Measurements from ENCODE around the gene DMWD. TPM values are rescaled to one million over a fixed set of nuclear protein-coding genes. Genes with fewer than 3 reads are reported as not detected.

The DMWD gene
- total RNA-seq, 2 experiments from 2014 or later, result 63.1 to 65.4 TPM

DNA sequence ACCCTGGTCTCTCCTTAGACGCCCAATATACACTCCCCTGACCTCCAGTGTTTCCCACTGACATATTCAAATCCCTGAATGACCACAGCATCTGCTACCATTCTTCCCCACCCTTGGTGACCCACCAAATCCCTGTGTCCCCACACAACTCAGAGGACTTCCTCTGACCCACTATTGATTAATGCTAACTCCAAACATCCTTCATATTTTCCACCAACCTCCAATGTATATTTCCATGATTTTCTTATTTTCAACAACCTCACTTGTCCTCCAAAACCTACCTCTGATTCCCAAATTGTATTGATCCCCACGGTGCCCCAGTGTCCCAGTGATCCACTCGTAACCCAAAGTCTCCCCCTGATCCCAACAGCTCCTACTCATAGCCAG, 526 bp upstream of the DMWD start:
- no peak for DNase-seq
- Mint-ChIP-seq H3K4me3 (peak overlapping the region; percentile 71), H3K27me3 (peaks cover 53% of the 10 kb centered on the region), H3K36me3 (ENCODE audit: low read depth) (peaks cover 37% of the 10 kb centered on the region), H3K27ac (peak overlapping the region; percentile 53), H3K4me1 (peaks cover 37% of the 10 kb centered on the region), H3K9me3 (no peaks in the 10 kb centered on the region)
- CTCF ChIA-PET, result interaction anchor here (0.7 to 3.7 kb wide), 5 partner anchors 12 to 62 kb away, joined by 3 to 36 read pairs (median 14); partner anchors contain the start of genes FBXO46 and SIX5
- POLR2A ChIA-PET, result interaction anchor here (0.9 to 3.4 kb wide), 5 partner anchors 9 to 70 kb away, joined by 3 to 32 read pairs (median 3); partner anchors contain the start of gene SIX5

DNA sequence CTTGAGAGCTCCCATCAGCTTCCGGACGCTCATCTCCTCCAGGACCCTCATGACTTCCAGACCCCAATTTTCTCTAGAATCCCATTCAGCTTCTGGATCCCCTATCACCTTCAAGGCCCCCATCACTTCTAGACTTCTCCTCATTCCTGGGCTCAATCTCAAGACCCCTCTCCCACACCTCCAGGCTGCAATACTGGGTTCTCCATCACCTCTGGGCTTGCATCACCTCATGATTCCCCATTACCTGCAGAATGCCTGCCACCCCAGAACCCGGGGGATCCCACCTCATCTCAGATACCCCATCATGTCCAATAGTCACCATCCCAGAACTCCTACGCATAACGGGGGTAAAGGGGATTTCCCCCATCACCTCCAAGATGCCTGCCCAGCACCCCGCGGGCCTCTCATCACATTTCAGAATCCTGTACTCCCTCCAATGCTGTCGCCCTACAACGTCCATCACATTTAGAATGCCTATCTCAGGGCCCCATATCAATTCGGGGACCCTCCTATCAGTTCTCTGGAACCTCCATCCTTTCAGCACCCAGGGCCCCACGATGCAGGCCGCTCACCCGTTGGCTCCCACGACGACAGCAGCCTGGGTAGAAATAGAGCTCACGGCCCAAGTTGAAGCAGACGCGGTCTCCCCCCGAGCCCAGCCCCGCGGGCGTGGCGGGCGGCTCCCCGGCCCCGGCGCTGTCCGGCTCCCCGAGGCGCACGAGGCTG, 738 bp downstream of the DMWD start:
- Mint-ChIP-seq H3K27me3 (peaks cover 50% of the 10 kb centered on the region), H3K27ac (peak overlapping the region; percentile 78), H3K9me3 (no peaks in the 10 kb centered on the region), H3K4me1 (peaks cover 37% of the 10 kb centered on the region), H3K4me3 (peak overlapping the region; percentile 96), H3K36me3 (ENCODE audit: low read depth) (peaks cover 49% of the 10 kb centered on the region)
- peak; percentile 32 for DNase-seq
- CTCF ChIA-PET, result interaction anchor here (1.8 to 3.7 kb wide), 3 partner anchors 13 to 25 kb away, joined by 14 to 36 read pairs (median 16); partner anchors contain the start of gene SIX5
- POLR2A ChIA-PET, result interaction anchor here (0.7 to 3.4 kb wide), 3 partner anchors 22 to 71 kb away, joined by 3 to 32 read pairs (median 5); partner anchors contain the start of gene SIX5

DNA sequence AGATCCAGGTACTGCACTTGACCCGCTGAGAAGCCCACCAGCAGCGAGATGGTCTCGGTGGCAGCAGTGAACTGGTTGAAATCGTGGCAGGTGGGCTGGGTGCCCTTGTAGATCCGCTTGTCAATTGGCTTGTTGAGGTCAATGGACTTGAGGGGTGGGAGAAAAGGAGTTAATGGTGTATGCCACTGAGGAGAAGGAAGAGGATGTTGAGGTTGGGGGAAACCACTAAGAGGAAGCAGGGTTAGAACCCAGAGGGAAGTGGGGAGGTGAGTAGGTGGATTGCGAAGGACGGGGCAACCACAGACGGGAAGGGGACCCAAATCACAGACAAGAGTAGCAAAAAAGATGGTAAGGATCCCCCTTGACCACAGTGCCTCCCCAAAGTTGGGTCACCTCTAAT, 1.7 kb downstream of the DMWD start:
- Mint-ChIP-seq H3K9me3 (no peaks in the 10 kb centered on the region), H3K36me3 (ENCODE audit: low read depth) (peaks cover 56% of the 10 kb centered on the region), H3K4me1 (peaks cover 37% of the 10 kb centered on the region), H3K27ac (peak overlapping the region; percentile 29), H3K4me3 (peak overlapping the region; percentile 96), H3K27me3 (peaks cover 41% of the 10 kb centered on the region)
- DNase-seq, result peak; percentile 73
- ChIA-PET CTCF (interaction anchor here (1.2 to 3.7 kb wide), 3 partner anchors 8 to 21 kb away, joined by 8 to 36 read pairs (median 16); partner anchors contain the start of gene SIX5), POLR2A (interaction anchor here (0.6 to 3.4 kb wide), 4 partner anchors 8 to 203 kb away, joined by 3 to 32 read pairs (median 4); partner anchors contain the start of gene SIX5)

DNA sequence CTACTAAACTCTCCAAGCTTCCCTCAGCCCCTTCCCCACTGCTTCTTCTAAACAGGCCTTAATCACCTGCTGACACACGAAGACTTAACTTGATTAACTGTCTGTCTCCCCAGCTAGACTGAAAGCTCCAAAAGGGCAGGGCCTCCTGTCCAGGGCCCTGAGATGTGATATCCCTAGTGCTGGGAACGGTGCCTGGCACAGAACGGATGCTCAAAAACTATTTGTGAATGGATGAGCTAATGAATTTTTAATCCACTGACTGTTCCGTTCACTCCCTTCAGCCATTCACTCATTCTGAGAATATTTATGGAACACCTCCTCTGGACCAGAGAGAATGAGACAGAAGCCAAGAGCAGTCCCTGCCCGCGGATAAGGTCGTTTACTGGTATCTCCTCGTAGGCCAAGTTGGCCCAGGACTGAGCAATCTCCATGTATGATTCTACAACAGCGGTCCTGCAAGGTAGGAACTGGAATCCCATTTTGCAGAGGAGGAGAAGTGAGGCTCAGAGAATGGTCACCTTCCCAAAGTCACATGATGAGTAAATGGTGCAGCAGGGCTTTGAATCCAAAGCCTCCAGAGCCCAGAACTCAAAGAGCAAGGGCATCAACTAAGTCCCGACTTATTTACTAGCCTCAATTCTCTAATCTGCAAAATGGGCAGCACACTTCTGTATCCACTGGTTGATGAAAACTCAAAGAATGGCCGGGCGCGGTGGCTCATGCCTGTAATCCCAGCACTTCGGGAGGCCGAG, 3.4 kb downstream of the DMWD start:
- H3K4me1 Mint-ChIP-seq, result peaks cover 35% of the 10 kb centered on the region
- H3K27me3 Mint-ChIP-seq, result peaks cover 25% of the 10 kb centered on the region
- ChIA-PET CTCF (interaction anchor here (1.6 to 2.1 kb wide), 2 partner anchors 10 to 20 kb away, joined by 4 to 11 read pairs; partner anchors contain the start of gene SIX5), POLR2A (interaction anchor here (1.0 kb wide), 1 partner anchor 16 kb away, joined by 4 read pairs; no protein-coding TSS in a partner anchor)
- no peaks in the 10 kb centered on the region for H3K9me3 Mint-ChIP-seq
- no peak overlapping the region for H3K27ac Mint-ChIP-seq
- peaks cover 60% of the 10 kb centered on the region for H3K36me3 Mint-ChIP-seq (ENCODE audit: low read depth)
- H3K4me3 Mint-ChIP-seq, result no peak overlapping the region
- no peak for DNase-seq

DNA sequence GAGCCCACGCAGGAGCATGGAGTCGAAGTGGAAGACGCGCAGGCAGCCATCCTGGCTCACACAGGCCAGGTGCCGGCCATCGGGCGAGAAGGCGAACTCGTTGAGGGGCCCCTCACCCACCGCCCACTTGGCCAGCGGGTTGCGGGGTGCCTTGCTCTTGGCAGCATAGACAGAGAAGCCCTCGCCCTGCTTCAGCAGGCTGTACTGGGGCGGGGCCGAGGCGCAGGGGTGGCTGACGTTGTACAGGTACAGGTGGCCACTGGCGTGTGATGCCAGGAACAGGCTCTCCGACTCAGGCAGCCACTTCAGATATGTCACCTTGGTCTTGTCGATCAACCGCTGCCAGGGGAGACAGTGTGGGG, 6.1 kb downstream of the DMWD start:
- peaks cover 11% of the 10 kb centered on the region for H3K27me3 Mint-ChIP-seq
- no peak for DNase-seq
- CTCF ChIA-PET, result no interaction called here
- POLR2A ChIA-PET, result interaction anchor here (1.0 kb wide), 1 partner anchor 27 kb away, joined by 3 read pairs; no protein-coding TSS in a partner anchor
- H3K27ac Mint-ChIP-seq, result no peak overlapping the region
- H3K9me3 Mint-ChIP-seq, result no peaks in the 10 kb centered on the region
- H3K4me1 Mint-ChIP-seq, result peaks cover 15% of the 10 kb centered on the region
- peaks cover 58% of the 10 kb centered on the region for H3K36me3 Mint-ChIP-seq (ENCODE audit: low read depth)
- H3K4me3 Mint-ChIP-seq, result no peak overlapping the region

DNA sequence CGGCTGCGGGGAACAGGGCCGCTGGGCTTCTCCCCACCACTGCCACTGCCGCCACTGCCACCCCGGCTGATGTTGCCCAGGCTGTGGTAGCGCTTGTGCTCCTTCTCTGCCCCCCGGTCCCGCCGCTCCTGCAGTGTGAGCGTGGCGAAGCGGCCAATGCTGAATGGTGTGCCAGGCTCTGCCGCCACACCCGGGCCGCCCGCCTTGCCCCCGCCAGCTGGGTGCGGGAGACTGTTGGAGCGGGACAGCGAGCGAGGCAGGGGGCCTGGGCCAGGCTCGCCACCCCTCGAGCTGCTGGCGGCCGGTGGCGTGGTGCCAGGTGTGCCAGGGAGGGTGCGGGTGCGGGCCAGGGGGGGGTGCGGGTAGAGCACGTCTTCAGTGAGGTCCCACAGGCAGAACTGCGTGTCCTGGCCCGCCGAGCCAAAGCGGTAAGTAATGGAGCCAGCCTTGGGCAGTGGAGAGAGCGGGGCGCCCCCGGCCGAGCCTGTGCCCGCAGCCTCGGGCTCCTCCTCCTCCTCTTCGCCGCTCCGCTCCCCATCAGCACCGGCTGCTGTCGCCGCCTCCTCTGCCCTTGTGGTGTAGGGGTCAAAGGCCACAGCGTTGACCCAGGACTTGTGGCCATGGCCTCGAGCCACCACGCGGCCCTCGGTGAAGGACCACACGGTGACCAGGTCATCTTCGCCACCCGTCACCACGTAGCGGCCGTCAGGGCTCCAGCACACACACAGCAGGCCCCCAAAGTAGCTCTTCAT, 6.7 kb downstream of the DMWD start:
- Mint-ChIP-seq H3K27ac (no peak overlapping the region), H3K4me3 (no peak overlapping the region), H3K9me3 (no peaks in the 10 kb centered on the region), H3K27me3 (peaks cover 13% of the 10 kb centered on the region), H3K4me1 (peaks cover 12% of the 10 kb centered on the region), H3K36me3 (ENCODE audit: low read depth) (peaks cover 54% of the 10 kb centered on the region)
- ChIA-PET CTCF (no interaction called here), POLR2A (interaction anchor here (1.0 kb wide), 1 partner anchor 28 kb away, joined by 3 read pairs; no protein-coding TSS in a partner anchor)
- no peak for DNase-seq

DNA sequence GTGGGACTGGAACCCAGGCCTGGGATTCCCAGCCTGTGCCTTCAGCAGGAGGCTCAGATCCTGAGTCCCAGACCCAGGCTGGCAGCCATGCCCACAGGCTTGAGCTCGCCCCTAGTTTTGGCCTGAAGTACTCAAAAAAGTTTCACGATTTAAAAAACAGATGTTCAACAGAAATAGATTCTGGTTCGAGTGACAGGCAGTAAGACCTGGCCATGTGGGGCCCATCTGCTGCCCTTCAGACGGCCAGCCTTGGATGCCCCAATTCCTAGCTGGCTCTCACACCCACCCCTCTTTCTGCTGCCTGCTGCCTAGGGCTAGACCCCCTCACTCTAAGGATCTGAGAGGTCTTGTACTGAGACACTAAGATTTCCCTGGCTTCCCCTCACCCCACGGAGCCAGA, 7.5 kb downstream of the DMWD start:
- Mint-ChIP-seq H3K4me3 (no peak overlapping the region), H3K27me3 (peaks cover 16% of the 10 kb centered on the region), H3K36me3 (ENCODE audit: low read depth) (peaks cover 47% of the 10 kb centered on the region), H3K4me1 (peaks cover 6% of the 10 kb centered on the region), H3K27ac (no peak overlapping the region), H3K9me3 (no peaks in the 10 kb centered on the region)
- no peak for DNase-seq
- POLR2A ChIA-PET, result no interaction called here
- CTCF ChIA-PET, result no interaction called here

DNA sequence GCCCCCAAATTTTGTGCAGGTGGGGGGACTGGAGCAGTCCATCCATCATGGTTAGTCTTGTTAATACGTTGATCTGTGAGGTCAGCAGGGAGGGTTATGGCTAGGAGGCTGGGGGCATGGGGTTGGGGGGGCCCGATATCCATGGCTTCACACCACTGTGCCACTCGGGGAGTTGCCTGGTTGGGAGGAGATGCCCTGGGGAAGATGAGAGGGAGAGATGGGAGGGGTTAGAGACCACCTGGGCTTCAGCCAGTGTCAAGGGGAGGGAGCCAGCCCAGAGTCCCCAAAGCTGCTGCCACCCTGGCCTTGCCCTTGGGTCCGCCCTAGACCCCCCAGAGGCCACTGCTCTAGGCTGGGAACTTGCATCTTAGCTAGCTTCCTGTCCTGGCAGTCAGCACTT, 8.5 kb downstream of the DMWD start:
- peaks cover 39% of the 10 kb centered on the region for H3K36me3 Mint-ChIP-seq (ENCODE audit: low read depth)
- peaks cover 16% of the 10 kb centered on the region for H3K27me3 Mint-ChIP-seq
- no peaks in the 10 kb centered on the region for H3K9me3 Mint-ChIP-seq
- no peak overlapping the region for H3K4me3 Mint-ChIP-seq
- peaks cover 12% of the 10 kb centered on the region for H3K4me1 Mint-ChIP-seq
- POLR2A ChIA-PET, result no interaction called here
- no peak overlapping the region for H3K27ac Mint-ChIP-seq
- no peak for DNase-seq
- CTCF ChIA-PET, result interaction anchor here (0.8 kb wide), 1 partner anchor 13 kb away, joined by 3 read pairs; no protein-coding TSS in a partner anchor

DNA sequence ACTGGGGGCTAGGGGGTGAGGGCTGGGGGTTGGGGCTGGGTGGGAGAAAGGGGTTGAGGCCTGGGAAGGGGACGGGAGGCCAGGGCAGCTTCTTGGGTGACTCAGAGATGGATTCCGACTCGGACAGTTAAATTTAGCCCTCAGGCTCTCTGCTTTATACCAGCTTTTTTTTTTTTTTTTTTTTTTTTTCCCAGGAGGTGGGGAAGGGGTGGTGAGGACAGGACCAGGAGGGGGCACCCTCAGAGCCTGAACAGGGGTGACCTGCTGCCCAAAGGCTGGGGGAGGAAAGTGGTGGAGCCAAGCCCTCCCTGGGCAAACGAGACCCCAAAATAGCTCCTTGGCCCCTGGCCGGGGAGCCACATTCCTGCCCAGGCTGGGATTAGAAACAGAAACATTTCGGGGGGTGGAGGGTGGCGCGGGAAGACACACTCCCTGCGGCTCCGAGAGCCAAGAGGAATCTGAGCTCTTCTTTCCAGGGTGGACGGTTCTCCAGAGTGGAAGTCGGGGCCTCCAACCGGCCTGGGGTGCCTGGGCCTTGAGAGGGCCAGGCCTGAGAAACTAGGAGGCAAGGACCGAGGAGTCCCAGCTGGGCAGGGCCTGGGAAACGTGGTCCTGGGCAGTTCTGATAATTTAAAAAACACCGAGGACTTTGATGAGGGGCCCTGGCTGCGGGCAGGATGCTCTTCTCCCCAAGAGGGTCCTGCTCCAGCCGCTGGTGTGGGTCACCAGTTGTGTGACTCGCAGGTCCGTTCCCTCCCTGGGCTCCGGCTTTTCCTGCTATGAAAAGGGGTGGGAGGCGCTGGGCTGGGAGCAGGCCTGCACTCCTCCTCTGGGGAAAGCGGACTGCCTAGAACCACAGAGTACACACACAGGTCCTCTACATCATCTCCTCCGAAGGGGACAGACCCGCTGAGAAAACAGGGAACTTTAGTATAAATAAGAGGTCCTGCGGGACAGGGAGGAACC, 9.5 kb downstream of the DMWD start:
- no peak for DNase-seq
- Mint-ChIP-seq H3K4me1 (peaks cover 20% of the 10 kb centered on the region), H3K9me3 (no peaks in the 10 kb centered on the region), H3K4me3 (no peak overlapping the region), H3K27me3 (peaks cover 10% of the 10 kb centered on the region), H3K36me3 (ENCODE audit: low read depth) (peaks cover 31% of the 10 kb centered on the region), H3K27ac (no peak overlapping the region)
- ChIA-PET CTCF (interaction anchor here (1.0 to 1.2 kb wide), 2 partner anchors 13 to 34 kb away, joined by 3 to 4 read pairs; no protein-coding TSS in a partner anchor), POLR2A (interaction anchor here (0.8 to 1.1 kb wide), 2 partner anchors 8 to 11 kb away, joined by 3 read pairs; no protein-coding TSS in a partner anchor)

DNA sequence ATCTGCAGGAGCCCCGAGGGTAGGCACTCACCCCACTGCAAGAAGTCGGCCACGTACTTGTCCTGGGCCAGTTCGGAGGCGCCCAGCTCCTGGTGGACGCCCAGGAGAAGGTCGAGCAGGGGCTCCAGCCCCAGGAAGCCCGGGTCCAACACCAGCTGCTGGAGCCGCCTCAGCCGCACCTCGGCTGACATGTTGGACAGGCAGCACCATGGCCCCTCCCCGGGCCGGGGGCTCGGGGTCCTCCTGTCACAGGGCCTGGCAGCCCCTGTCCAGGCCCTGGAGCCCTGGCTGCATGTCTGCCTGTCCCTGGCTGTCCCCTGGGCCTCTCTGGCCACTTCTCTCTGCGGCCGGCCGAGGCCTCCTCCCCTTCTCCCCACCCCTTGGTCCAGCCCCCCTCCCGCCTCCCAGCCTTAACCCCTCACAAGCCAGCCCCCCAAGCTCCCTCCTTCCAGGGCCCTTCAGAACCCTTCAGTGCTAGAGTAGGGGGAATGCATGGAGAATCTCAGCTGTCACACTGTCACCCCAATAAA, 10.4 kb downstream of the DMWD start, which contains the start of gene DMPK:
DMPK (minus strand) TSS at position 329 of the 530 bp plus-strand sequence; CDS start at position 191, 138 bp downstream.
- no peak for DNase-seq
- peaks cover 8% of the 10 kb centered on the region for H3K27me3 Mint-ChIP-seq
- no peak within 1 kb of the TSS for H3K4me3 Mint-ChIP-seq
- H3K4me1 Mint-ChIP-seq, result peaks cover 20% of the 10 kb centered on the region
- POLR2A ChIA-PET, result interaction anchor here (0.8 kb wide), 1 partner anchor 8 kb away, joined by 3 read pairs; no protein-coding TSS in a partner anchor
- H3K36me3 Mint-ChIP-seq (ENCODE audit: low read depth), result peaks cover 26% of the 10 kb centered on the region
- no peaks in the 10 kb centered on the region for H3K9me3 Mint-ChIP-seq
- CTCF ChIA-PET, result interaction anchor here (1.0 to 1.2 kb wide), 2 partner anchors 12 to 35 kb away, joined by 3 to 4 read pairs; no protein-coding TSS in a partner anchor
- H3K27ac Mint-ChIP-seq, result no peak within 1 kb of the TSS
